Peyer's patch (tissue), 4 donors: ENCODE results near the gene CLSTN1. TPM values are rescaled to one million over a fixed set of nuclear protein-coding genes. Genes with fewer than 3 reads are reported as not detected.

Experiments
- DNase-seq, 3 donors: peaks; one replicate each; pipeline ENCODE4 v3.0.0-alpha.2; 2017 to 2019
- H3K27ac ChIP-seq, 4 donors: fragments of 200-600 bp; sonication (generic); one replicate each; pipeline ENCODE4 v1.5.1; 2016 to 2019
- H3K27me3 ChIP-seq, 2 donors: fragments of 200-600 bp; sonication (generic); one replicate each; pipeline ENCODE4 v1.5.1; 2019
- H3K36me3 ChIP-seq, 3 donors: fragments of 200-600 bp; sonication (generic); one replicate each; pipeline ENCODE4 v1.5.1; 2016 to 2019
- H3K4me1 ChIP-seq, 4 donors: fragments of 200-600 bp; sonication (generic); one replicate each; pipeline ENCODE4 v1.5.1; 2016 to 2019
- H3K4me3 ChIP-seq, 4 donors: fragments of 200-600 bp; sonication (generic); 1 replicate in 3 of 4; 2 replicates in 1 of 4; pipeline ENCODE4 v1.5.1; 2016 to 2019; ENCODE audit warnings: mild to moderate bottlenecking in 1 of 4
- H3K9me3 ChIP-seq, 4 donors: fragments of 200-600 bp; sonication (generic); one replicate each; pipeline ENCODE4 v1.5.1; 2016 to 2019; ENCODE audit warnings: mild to moderate bottlenecking in 1 of 4
- CTCF ChIP-seq, 6 experiments: fragments of 450-650 bp in 4 of 6; fragments of 200-600 bp in 2 of 6; sonication (generic) in 1 of 6; IDR thresholded peaks; one replicate each; pipeline ENCODE4 v1.5.1; 2017 to 2019; ENCODE audit warnings: antibody characterized with exemption in 6 of 6, mild to moderate bottlenecking in 3 of 6, moderate library complexity in 1 of 6
- POLR2A ChIP-seq, 2 donors: fragments of 450-650 bp; IDR thresholded peaks; one replicate each; pipeline ENCODE4 v1.5.1; 2017; ENCODE audit warnings: antibody characterized with exemption in 2 of 2, mild to moderate bottlenecking in 2 of 2, moderate library complexity in 2 of 2
- total RNA-seq, 4 donors: library from RNA; depleted of rRNA; stranded (reverse); fragments of >200 nt; gene quantifications; one replicate each; pipeline ENCODE4 v1.1.0, GENCODE V29; 2016

The CLSTN1 gene
- total RNA-seq, 4 donors from 2014 or later = 47.9 to 107 (median 103) TPM

- Histone ChIP-seq H3K27ac (peak overlapping the region in 1 of 4 donors; percentile 60), H3K9me3 (no peaks in the 10 kb centered on the region), H3K4me1 (peaks cover 0 to 49% (median 6%) of the 10 kb centered on the region in 4 donors), H3K36me3 (peaks cover 0 to 20% (median 0%) of the 10 kb centered on the region in 3 donors), H3K27me3 (no peaks in the 10 kb centered on the region), H3K4me3 (no peak overlapping the region)
- TF ChIP-seq CTCF (IDR thresholded peaks at IDR 0.05) = no peak
- TF ChIP-seq POLR2A (IDR thresholded peaks at IDR 0.05) = no peak
- no peak for DNase-seq
Measured at GRCh38 chr1:9870572-9870971, 46.8 kb upstream of the CLSTN1 start.

DNA sequence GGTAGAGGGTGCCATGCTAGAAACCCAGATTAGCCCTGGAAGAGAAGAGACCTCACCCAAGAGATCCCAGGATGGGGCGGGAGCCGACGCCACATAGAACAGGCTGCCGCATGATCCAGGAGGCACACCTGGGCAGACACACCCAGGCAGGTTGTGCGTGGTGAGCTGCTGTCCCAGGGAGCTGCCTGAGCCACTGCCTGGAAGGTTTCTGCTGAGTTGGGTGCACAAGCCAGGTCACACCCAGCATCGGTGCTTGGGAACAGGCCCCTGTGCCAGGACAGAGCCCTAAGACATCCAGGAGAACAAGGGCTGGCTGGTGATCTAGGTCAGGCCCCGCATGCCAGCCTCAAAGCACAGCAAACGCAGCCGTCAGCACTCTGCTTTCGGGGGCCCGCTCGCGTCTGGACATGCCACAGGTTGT lies 46.1 kb upstream of the CLSTN1 start:
- Histone ChIP-seq H3K4me3 (no peak overlapping the region), H3K27ac (peak overlapping the region in 2 of 4 donors; percentile 13 to 60), H3K36me3 (peaks cover 0 to 20% (median 0%) of the 10 kb centered on the region in 3 donors), H3K4me1 (peaks cover 0 to 42% (median 6%) of the 10 kb centered on the region in 4 donors), H3K9me3 (no peaks in the 10 kb centered on the region), H3K27me3 (no peaks in the 10 kb centered on the region)
- TF ChIP-seq CTCF (IDR thresholded peaks at IDR 0.05) = no peak
- peak in 1 of 2 donors; percentile 25 for TF ChIP-seq POLR2A (IDR thresholded peaks at IDR 0.05)
- peak in 2 of 3 donors; percentile 74 to 75 for DNase-seq

DNA sequence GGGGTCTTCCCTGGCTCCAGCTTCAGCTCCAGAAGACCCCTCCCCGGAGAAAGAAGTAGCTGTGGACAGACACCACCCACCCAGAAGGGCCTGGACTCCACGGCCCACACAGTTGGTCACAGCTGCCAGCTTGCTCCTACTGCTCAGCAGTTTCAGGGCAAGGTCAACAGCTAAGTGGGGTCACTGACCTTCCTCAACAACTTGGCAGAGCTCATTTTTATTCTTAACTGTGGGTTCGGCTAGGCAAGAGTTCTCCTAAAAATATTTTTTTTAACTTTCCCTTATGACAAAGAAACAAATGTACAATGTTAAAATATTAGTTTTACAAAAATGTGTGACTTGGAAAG lies 44.5 kb upstream of the CLSTN1 start:
- peaks cover 0 to 26% (median 2%) of the 10 kb centered on the region in 4 donors for H3K4me1 ChIP-seq
- no peaks in the 10 kb centered on the region for H3K27me3 ChIP-seq
- peaks cover 0 to 20% (median 0%) of the 10 kb centered on the region in 3 donors for H3K36me3 ChIP-seq
- H3K4me3 ChIP-seq = no peak overlapping the region
- no peaks in the 10 kb centered on the region for H3K9me3 ChIP-seq
- DNase-seq = no peak
- no peak for TF ChIP-seq POLR2A (IDR thresholded peaks at IDR 0.05)
- no peak for TF ChIP-seq CTCF (IDR thresholded peaks at IDR 0.05)
- no peak overlapping the region for H3K27ac ChIP-seq

- H3K27me3 ChIP-seq = no peaks in the 10 kb centered on the region
- no peak overlapping the region for H3K27ac ChIP-seq
- H3K4me1 ChIP-seq = peaks cover 0 to 20% (median 1%) of the 10 kb centered on the region in 4 donors
- no peaks in the 10 kb centered on the region for H3K9me3 ChIP-seq
- H3K4me3 ChIP-seq = no peak overlapping the region
- peaks cover 0 to 20% (median 0%) of the 10 kb centered on the region in 3 donors for H3K36me3 ChIP-seq
- TF ChIP-seq POLR2A (IDR thresholded peaks at IDR 0.05) = no peak
- peak; percentile 93 to 99 (median 95) for TF ChIP-seq CTCF (IDR thresholded peaks at IDR 0.05)
- peak; percentile 85 to 95 (median 89) for DNase-seq
Measured at GRCh38 chr1:9867408-9868243, 43.9 kb upstream of the CLSTN1 start.

DNA sequence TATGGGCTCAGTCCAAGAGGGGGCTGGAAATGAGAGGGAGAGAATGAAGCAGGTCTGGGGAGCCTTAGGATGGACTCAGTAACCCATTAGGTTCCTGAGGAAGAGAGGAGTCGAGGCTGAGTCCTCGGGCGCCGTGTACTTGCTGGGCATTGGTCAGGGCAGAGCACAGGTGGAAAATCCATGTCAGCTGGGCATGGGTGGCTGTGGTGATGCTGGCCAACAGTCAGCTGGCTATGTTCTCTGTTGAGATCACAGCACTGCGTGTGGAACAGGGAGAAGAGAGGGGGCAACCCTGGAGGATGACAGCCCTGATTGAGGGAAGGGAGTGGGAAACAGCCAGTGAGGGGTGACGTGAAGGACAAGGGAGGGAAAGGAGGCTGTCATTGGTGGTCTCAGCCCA lies 43.1 kb upstream of the CLSTN1 start:
- Histone ChIP-seq H3K9me3 (no peaks in the 10 kb centered on the region), H3K4me3 (no peak overlapping the region), H3K27me3 (no peaks in the 10 kb centered on the region), H3K4me1 (peaks cover 0 to 12% (median 0%) of the 10 kb centered on the region in 4 donors), H3K27ac (no peak overlapping the region), H3K36me3 (peaks cover 0 to 20% (median 0%) of the 10 kb centered on the region in 3 donors)
- no peak for TF ChIP-seq POLR2A (IDR thresholded peaks at IDR 0.05)
- TF ChIP-seq CTCF (IDR thresholded peaks at IDR 0.05) = no peak
- DNase-seq = no peak
